ENCODE results near the gene SYF2.

SYF2 gene

GRCh38 chr1:25205786-25206185 is 26.5 kb downstream of the SYF2 start:
- TF ChIP-seq ZFX (IDR thresholded peaks at IDR 0.05) (no peak), CTCF (conservative IDR thresholded peaks at IDR 0.05) (no peak)
- H3K27ac ChIP-seq: no peak overlapping the region

- TF ChIP-seq CTCF (conservative IDR thresholded peaks at IDR 0.05) (peak; percentile 66), ZFX (IDR thresholded peaks at IDR 0.05) (no peak)
- H3K27ac ChIP-seq: no peak overlapping the region
Measured at GRCh38 chr1:25204797-25205480, 27.4 kb downstream of the SYF2 start.

GRCh38 chr1:25201006-25201405 is 31.3 kb downstream of the SYF2 start:
- H3K27ac ChIP-seq: no peak overlapping the region
- TF ChIP-seq ZFX (IDR thresholded peaks at IDR 0.05) (no peak), CTCF (conservative IDR thresholded peaks at IDR 0.05) (no peak)

GRCh38 chr1:25199819-25200620 is 32.3 kb downstream of the SYF2 start:
- H3K27ac ChIP-seq: no peak overlapping the region
- no peak for TF ChIP-seq CTCF (conservative IDR thresholded peaks at IDR 0.05)
- TF ChIP-seq ZFX (IDR thresholded peaks at IDR 0.05): no peak

GRCh38 chr1:25198663-25199252 is 33.5 kb downstream of the SYF2 start:
- 0 out of 2 replicates have a peak overlapping the region, but pooled peaks have one; percentile 24 for H3K27ac ChIP-seq
- no peak for TF ChIP-seq ZFX (IDR thresholded peaks at IDR 0.05)
- TF ChIP-seq CTCF (conservative IDR thresholded peaks at IDR 0.05): no peak

GRCh38 chr1:25197982-25198662 is 34.2 kb downstream of the SYF2 start:
- TF ChIP-seq CTCF (conservative IDR thresholded peaks at IDR 0.05): no peak
- TF ChIP-seq ZFX (IDR thresholded peaks at IDR 0.05): no peak
- H3K27ac ChIP-seq: peak overlapping the region; percentile 24; the same call in 1 of the 2 replicates
